Skeletal muscle tissue (tissue), 4 donors: ENCODE measurements around the gene POLL. TPM values are rescaled to one million over a fixed set of nuclear protein-coding genes. Genes with fewer than 3 reads are reported as not detected.

Experiments
- H3K27ac ChIP-seq: one replicate; pipeline ENCODE4 v1.7.0; 2013; ENCODE audit warnings: mild to moderate bottlenecking, low read depth, low read length, inconsistent platforms
- H3K27me3 ChIP-seq, 3 donors: one replicate each; pipeline ENCODE4 v1.7.0; 2013; ENCODE audit warnings: low read length in 3 of 3; ENCODE audit not compliant: control insufficient read depth in 3 of 3, insufficient read depth in 3 of 3
- H3K36me3 ChIP-seq, 3 donors: one replicate each; pipeline ENCODE4 v1.7.0; 2013; ENCODE audit warnings: low read length in 3 of 3; ENCODE audit not compliant: control insufficient read depth in 3 of 3, insufficient read depth in 3 of 3
- H3K4me1 ChIP-seq, 3 donors: one replicate each; pipeline ENCODE4 v1.7.0; 2013; ENCODE audit warnings: low read length in 3 of 3, mild to moderate bottlenecking in 3 of 3; ENCODE audit not compliant: control insufficient read depth in 3 of 3, insufficient read depth in 3 of 3
- H3K4me3 ChIP-seq, 3 donors: one replicate each; pipeline ENCODE4 v1.7.0; 2013; ENCODE audit warnings: low read length in 3 of 3
- H3K9ac ChIP-seq, 3 donors: one replicate each; pipeline ENCODE4 v1.7.0; 2013; ENCODE audit warnings: low read length in 3 of 3, mild to moderate bottlenecking in 3 of 3, moderate library complexity in 2 of 3, low read depth in 1 of 3
- H3K9me3 ChIP-seq, 3 donors: one replicate each; pipeline ENCODE4 v1.7.0; 2013; ENCODE audit warnings: low read length in 3 of 3; ENCODE audit not compliant: control insufficient read depth in 3 of 3
- total RNA-seq: library from RNA; depleted of rRNA; stranded (reverse); fragments of >200 nt; gene quantifications from one replicate; pipeline ENCODE4 v1.2.3, GENCODE V29; 2014
- donor health status: Osteomylitis.

Gene POLL
- total RNA-seq, 1 donor from 2014 or later: 13.6 TPM

- Histone ChIP-seq H3K4me1 (peaks cover 17 to 22% (median 18%) of the 10 kb centered on the region in 3 donors), H3K36me3 (peaks cover 39 to 41% (median 39%) of the 10 kb centered on the region in 3 donors)
Measured at GRCh38 chr10:101585841-101586240, 2.2 kb downstream of the POLL start.

GRCh38 chr10:101580486-101581399 is 7.3 kb downstream of the POLL start:
- Histone ChIP-seq H3K36me3 (peaks cover 71 to 80% (median 75%) of the 10 kb centered on the region in 3 donors), H3K4me3 (no peak overlapping the region), H3K9ac (no peak overlapping the region), H3K27ac (no peak overlapping the region), H3K9me3 (no peaks in the 10 kb centered on the region), H3K4me1 (no peaks in the 10 kb centered on the region), H3K27me3 (no peaks in the 10 kb centered on the region)

More at GRCh38 chr10:101585841-101586240, 2.2 kb downstream of the POLL start:
- Histone ChIP-seq H3K4me3 (no peak overlapping the region), H3K9ac (no peak overlapping the region), H3K27ac (no peak overlapping the region), H3K9me3 (no peaks in the 10 kb centered on the region), H3K27me3 (no peaks in the 10 kb centered on the region)

GRCh38 chr10:101579516-101579870 is 8.6 kb downstream of the POLL start:
- H3K36me3 ChIP-seq: peaks cover 60 to 71% (median 65%) of the 10 kb centered on the region in 3 donors
- no peak overlapping the region for H3K9ac ChIP-seq
- H3K4me1 ChIP-seq: no peaks in the 10 kb centered on the region
- no peaks in the 10 kb centered on the region for H3K27me3 ChIP-seq
- no peak overlapping the region for H3K27ac ChIP-seq
- H3K9me3 ChIP-seq: no peaks in the 10 kb centered on the region
- no peak overlapping the region for H3K4me3 ChIP-seq

- Histone ChIP-seq H3K9ac (no peak overlapping the region), H3K27ac (no peak overlapping the region), H3K9me3 (no peaks in the 10 kb centered on the region), H3K4me3 (no peak overlapping the region), H3K36me3 (peaks cover 58 to 69% (median 63%) of the 10 kb centered on the region in 3 donors), H3K27me3 (no peaks in the 10 kb centered on the region), H3K4me1 (no peaks in the 10 kb centered on the region)
Measured at GRCh38 chr10:101578803-101579515, 9.1 kb downstream of the POLL start.

- Histone ChIP-seq H3K27ac (no peak overlapping the region), H3K27me3 (no peaks in the 10 kb centered on the region), H3K36me3 (peaks cover 53 to 61% (median 56%) of the 10 kb centered on the region in 3 donors), H3K4me1 (no peaks in the 10 kb centered on the region), H3K9ac (no peak overlapping the region), H3K9me3 (peaks cover under 1 to 3% (median under 1%) of the 10 kb centered on the region in 3 donors), H3K4me3 (no peak overlapping the region)
Measured at GRCh38 chr10:101578192-101578591, 9.9 kb downstream of the POLL start.

GRCh38 chr10:101577121-101577871 is 10.8 kb downstream of the POLL start:
- Histone ChIP-seq H3K27ac (no peak overlapping the region), H3K36me3 (peaks cover 44 to 53% (median 47%) of the 10 kb centered on the region in 3 donors), H3K9me3 (peaks cover 8 to 12% (median 9%) of the 10 kb centered on the region in 3 donors)

GRCh38 chr10:101576211-101576863 is 11.7 kb downstream of the POLL start:
- H3K27ac ChIP-seq: no peak overlapping the region
- no peaks in the 10 kb centered on the region for H3K4me1 ChIP-seq
- no peak overlapping the region for H3K4me3 ChIP-seq
- H3K9me3 ChIP-seq: peaks cover 8 to 13% (median 10%) of the 10 kb centered on the region in 3 donors
- H3K36me3 ChIP-seq: peaks cover 38 to 45% (median 39%) of the 10 kb centered on the region in 3 donors
- no peak overlapping the region for H3K9ac ChIP-seq
- H3K27me3 ChIP-seq: no peaks in the 10 kb centered on the region

More at GRCh38 chr10:101577121-101577871, 10.8 kb downstream of the POLL start:
- Histone ChIP-seq H3K27me3 (no peaks in the 10 kb centered on the region), H3K9ac (no peak overlapping the region), H3K4me1 (no peaks in the 10 kb centered on the region), H3K4me3 (no peak overlapping the region)

- peaks cover 0 to 5% (median 0%) of the 10 kb centered on the region in 3 donors for H3K27me3 ChIP-seq
- H3K27ac ChIP-seq: no peak overlapping the region
- peaks cover 3 to 5% (median 3%) of the 10 kb centered on the region in 3 donors for H3K4me1 ChIP-seq
- peaks cover 8 to 13% (median 10%) of the 10 kb centered on the region in 3 donors for H3K9me3 ChIP-seq
- peaks cover 32 to 39% (median 33%) of the 10 kb centered on the region in 3 donors for H3K36me3 ChIP-seq
- H3K4me3 ChIP-seq: no peak overlapping the region
- no peak overlapping the region for H3K9ac ChIP-seq
Measured at GRCh38 chr10:101575580-101576210, 12.4 kb downstream of the POLL start.

GRCh38 chr10:101575091-101575490 is 13.0 kb downstream of the POLL start:
- H3K36me3 ChIP-seq: peaks cover 26 to 33% (median 27%) of the 10 kb centered on the region in 3 donors
- peaks cover 8 to 13% (median 10%) of the 10 kb centered on the region in 3 donors for H3K9me3 ChIP-seq
- H3K27me3 ChIP-seq: peaks cover 0 to 5% (median 3%) of the 10 kb centered on the region in 3 donors
- H3K9ac ChIP-seq: no peak overlapping the region
- H3K4me1 ChIP-seq: peaks cover 7 to 10% (median 8%) of the 10 kb centered on the region in 3 donors
- H3K4me3 ChIP-seq: no peak overlapping the region
- H3K27ac ChIP-seq: no peak overlapping the region
